GM06990 (cell line): Measurements from ENCODE around the gene FMN2.

Experiments used
- DNase-seq: peaks from one replicate; pipeline ENCODE4 v3.0.0-alpha.2; 2011; ENCODE audit not compliant: insufficient read length; ENCODE audit errors: extremely low read depth
- H3K27me3 ChIP-seq: replicated peaks from 2 replicates; pipeline ENCODE4 v1.6.0; 2011; ENCODE audit warnings: low read length; ENCODE audit not compliant: control insufficient read depth, insufficient read depth
- H3K36me3 ChIP-seq: 2 replicates; pipeline ENCODE4 v1.5.1; 2011; ENCODE audit warnings: low read length; ENCODE audit not compliant: control insufficient read depth, insufficient read depth
- H3K4me3 ChIP-seq: replicated peaks from 2 replicates; pipeline ENCODE4 v1.5.1; 2011; ENCODE audit warnings: low read depth, mild to moderate bottlenecking, control low read depth, low read length
- CTCF ChIP-seq: IDR thresholded peaks from 2 replicates; pipeline ENCODE4 v1.5.1; 2011; ENCODE audit warnings: low read length, control low read depth, mild to moderate bottlenecking, inconsistent platforms; ENCODE audit not compliant: insufficient read depth, poor library complexity, severe bottlenecking

Gene FMN2

DNA sequence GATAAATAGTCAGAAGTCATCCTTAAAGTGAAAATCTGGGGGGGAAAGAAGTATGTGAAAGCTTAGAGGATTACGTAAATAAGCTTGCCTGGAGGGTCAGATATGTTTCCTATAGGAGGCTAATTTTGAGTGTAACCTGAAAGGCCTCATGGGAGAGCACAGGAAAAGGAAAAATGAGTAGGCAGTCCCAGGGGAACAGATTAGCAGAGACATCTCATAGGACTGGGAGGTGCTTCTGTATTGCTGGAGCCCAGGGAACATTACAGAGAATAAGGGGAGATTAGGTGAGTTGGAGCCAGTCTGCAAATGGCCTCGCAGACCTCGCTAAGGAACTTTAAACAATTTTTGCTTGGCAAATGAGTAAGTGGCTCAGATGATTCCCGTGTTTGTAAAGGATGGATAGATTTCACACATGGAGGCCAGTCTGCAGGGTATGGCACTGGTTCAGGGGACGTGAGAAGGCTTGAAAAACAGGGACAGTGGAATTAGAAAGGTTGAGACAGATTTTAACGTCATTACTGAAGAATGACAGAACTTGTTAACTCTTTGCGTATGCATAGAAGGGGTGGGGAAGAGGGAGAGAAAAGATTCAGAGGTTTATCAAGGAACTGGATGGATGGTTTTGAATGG, 371.2 kb downstream of the FMN2 start:
- Histone ChIP-seq H3K27me3 (no peaks in the 10 kb centered on the region), H3K36me3 (no peaks in the 10 kb centered on the region), H3K4me3 (no peak overlapping the region)
- no peak for TF ChIP-seq CTCF
- DNase-seq: no peak

DNA sequence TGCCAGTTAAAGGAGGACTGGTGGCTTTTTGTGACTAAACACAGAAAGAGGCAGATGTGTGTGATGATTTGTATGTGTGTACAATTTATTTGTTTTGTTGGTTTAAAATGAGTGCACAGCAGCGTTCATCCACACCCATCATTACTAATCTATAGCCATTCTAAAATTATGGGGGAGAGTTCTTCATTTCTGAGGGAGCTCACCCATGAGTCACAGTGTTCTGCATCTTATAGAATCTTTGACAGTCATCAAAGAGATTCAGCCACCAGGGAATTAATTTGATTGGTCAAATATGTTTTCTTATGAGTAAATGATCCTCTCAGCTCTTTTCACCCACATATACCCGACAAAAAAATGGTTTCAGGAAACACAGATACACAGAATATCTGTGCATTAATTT, 372.4 kb downstream of the FMN2 start:
- no peak for TF ChIP-seq CTCF
- Histone ChIP-seq H3K36me3 (no peaks in the 10 kb centered on the region), H3K4me3 (no peak overlapping the region), H3K27me3 (no peaks in the 10 kb centered on the region)
- DNase-seq: no peak

GRCh38 chr1:240465531-240465940, 373.9 kb downstream of the FMN2 start:
- H3K4me3 ChIP-seq: no peak overlapping the region

DNA sequence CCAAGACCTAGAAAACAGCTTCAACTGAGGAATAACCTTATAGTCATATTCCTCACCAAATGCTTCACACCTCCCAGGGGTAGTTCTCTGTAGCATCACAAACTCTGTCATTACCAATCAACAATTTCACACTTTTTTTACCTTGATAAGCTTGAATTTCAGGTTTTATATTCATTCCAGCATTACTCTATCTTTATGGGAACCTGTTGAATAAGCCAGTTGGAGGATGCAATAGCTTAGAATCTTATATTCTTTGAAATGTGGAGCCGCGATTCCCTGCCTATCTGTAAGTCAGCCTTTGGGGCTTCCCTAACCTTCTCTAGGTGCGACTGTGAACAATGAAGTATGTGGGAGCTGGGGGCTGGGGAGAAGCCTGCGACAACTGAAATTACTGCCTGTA, 374.8 kb downstream of the FMN2 start:
- Histone ChIP-seq H3K36me3 (no peaks in the 10 kb centered on the region), H3K27me3 (no peaks in the 10 kb centered on the region), H3K4me3 (no peak overlapping the region)
- no peak for DNase-seq
- TF ChIP-seq CTCF: no peak

More at GRCh38 chr1:240465531-240465940, 373.9 kb downstream of the FMN2 start:
- DNase-seq: no peak
- Histone ChIP-seq H3K27me3 (no peaks in the 10 kb centered on the region), H3K36me3 (no peaks in the 10 kb centered on the region)
- TF ChIP-seq CTCF: no peak

DNA sequence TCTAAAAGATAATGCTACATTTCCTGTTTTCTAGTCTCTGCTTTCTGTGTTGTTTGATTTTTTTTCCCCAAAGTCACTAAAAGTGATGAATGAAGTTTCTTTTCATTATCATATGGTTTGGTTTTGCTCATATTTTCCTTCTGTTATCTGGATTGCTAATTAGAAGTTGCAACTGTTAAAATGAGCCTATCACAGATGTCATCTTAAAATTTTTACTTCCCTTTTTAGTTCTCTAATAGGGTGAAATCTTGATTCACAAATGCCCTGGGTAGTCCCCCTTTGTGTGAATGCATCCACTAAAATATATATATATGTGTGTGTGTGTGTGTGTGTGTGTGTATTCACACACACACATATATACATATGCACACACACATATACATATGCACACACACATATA, 376.2 kb downstream of the FMN2 start:
- no peaks in the 10 kb centered on the region for H3K27me3 ChIP-seq
- no peak for TF ChIP-seq CTCF
- DNase-seq: no peak
- H3K4me3 ChIP-seq: no peak overlapping the region
- H3K36me3 ChIP-seq: no peaks in the 10 kb centered on the region

DNA sequence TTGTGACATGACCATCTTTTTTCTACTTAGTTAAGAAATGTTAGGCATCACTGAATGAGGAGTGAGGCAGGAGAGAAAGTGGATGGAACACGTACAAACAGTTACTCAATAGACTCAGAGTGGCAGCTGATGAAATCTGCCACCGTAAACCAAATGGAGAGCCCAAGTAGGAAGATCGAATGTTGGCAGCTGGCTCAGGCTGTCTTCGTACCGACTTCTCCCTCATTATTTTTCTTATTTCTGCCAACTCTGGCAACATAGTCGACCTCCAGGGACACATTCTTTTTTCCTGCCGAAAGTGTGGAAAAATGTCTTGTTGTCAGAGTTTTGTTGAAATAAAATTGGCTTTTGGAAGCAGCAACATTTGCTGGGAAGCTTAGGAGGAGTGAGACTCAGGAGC, 377.0 kb downstream of the FMN2 start:
- no peak for DNase-seq
- Histone ChIP-seq H3K4me3 (no peak overlapping the region), H3K36me3 (no peaks in the 10 kb centered on the region), H3K27me3 (no peaks in the 10 kb centered on the region)
- TF ChIP-seq CTCF: no peak
